GM23338 (cell line): ENCODE results near the gene ITCH.

Experiments
- CREB1 ChIP-seq: fragments of 250-450 bp; sonication (Bioruptor Pico); IDR thresholded peaks from 2 replicates; pipeline ENCODE4 v1.5.0; 2020; ENCODE audit warnings: low read depth, mild to moderate bottlenecking, moderate library complexity
- EZH2 ChIP-seq: fragments of 200-600 bp; sonication (generic); IDR thresholded peaks from one replicate; pipeline ENCODE4 v1.8.0; 2017; ENCODE audit warnings: antibody characterized with exemption, mild to moderate bottlenecking, low read depth; ENCODE audit not compliant: unreplicated experiment
- EZH2phosphoT487 ChIP-seq: fragments of 200-600 bp; sonication (generic); IDR thresholded peaks from one replicate; pipeline ENCODE4 v1.8.1; 2018; ENCODE audit warnings: antibody characterized with exemption; ENCODE audit not compliant: unreplicated experiment
- JUNB ChIP-seq: IDR thresholded peaks from one replicate; pipeline ENCODE4 v1.6.1; 2016; ENCODE audit warnings: antibody characterized with exemption; ENCODE audit not compliant: unreplicated experiment
- NANOG ChIP-seq: IDR thresholded peaks from 2 replicates; pipeline ENCODE4 v1.6.1; 2016; ENCODE audit warnings: antibody characterized with exemption, borderline replicate concordance
- POLR2AphosphoS5 ChIP-seq: IDR thresholded peaks from 2 replicates; pipeline ENCODE4 v1.6.1; 2016; ENCODE audit warnings: antibody characterized with exemption, low read depth
- ZNF114 ChIP-seq: fragments of 250-450 bp; sonication (Bioruptor Pico); IDR thresholded peaks from 2 replicates; pipeline ENCODE4 v1.5.0; 2020; ENCODE audit warnings: mild to moderate bottlenecking, moderate library complexity
- TF ChIP-seq, protein P1 (sequence below), 2 experiments: fragments of 200-600 bp in 1 of 2; sonication (generic) in 1 of 2; conservative IDR thresholded peaks; 2 replicates each; pipeline versions ENCODE4 v1.5.1 to v1.6.1; 2016 to 2017; ENCODE audit warnings: antibody characterized with exemption in 2 of 2, low read depth in 2 of 2, mild to moderate bottlenecking in 2 of 2, moderate library complexity in 1 of 2
- TF ChIP-seq, protein P2 (sequence below): IDR thresholded peaks from one replicate; pipeline ENCODE4 v1.6.1; 2018; ENCODE audit warnings: antibody characterized with exemption; ENCODE audit not compliant: unreplicated experiment
- TF ChIP-seq, protein P3 (sequence below): IDR thresholded peaks from 2 replicates; pipeline ENCODE4 v1.6.1; 2016; ENCODE audit warnings: antibody characterized with exemption

DNA sequence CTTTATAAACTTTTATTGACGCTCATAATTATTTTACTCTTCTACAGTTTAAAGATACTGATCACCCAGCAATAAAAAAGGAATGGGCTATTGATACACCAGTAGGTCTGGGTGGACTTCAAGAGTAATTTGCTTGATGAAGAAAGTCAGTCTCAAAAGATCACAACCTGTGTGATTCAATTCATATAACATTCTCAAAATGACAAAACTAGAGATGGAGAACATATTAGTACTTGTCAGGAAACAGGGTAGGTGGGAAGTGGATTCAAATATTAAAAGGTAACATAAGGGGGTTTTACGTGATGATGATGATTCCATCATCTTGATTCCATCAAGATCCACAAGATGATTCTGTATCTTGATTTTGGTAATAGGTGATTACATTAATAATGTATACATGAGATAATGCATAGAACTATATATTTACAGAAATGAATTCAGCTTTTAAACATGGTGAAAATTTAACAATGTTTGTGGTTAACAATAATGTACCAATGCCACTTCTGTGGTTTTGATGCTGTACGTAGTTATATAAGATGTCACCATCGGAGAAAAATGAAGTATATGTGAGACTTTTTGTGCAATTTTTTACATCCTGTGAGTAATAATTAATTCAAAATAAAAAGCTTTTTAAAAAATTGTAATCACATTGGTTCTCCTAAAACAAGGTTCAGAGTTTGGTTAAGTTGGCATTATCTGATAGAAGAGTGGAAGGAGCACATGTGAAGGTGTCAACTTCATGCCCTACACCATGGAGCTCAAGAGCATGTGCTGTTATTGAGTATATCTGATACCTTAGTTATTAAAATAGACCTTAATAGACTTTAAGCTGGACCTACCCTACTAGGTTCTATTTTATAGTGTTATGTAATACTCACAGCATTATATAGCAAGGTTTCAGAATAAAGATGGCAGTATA is 86.9 kb downstream of the ITCH start:
- TF ChIP-seq POLR2AphosphoS5 (no peak), EZH2 (no peak), CREB1 (CRISPR knock-in tag) (no peak), EZH2phosphoT487 (no peak), ZNF114 (CRISPR knock-in tag) (no peak), JUNB (no peak), NANOG (no peak)
- TF ChIP-seq, protein P1, sequence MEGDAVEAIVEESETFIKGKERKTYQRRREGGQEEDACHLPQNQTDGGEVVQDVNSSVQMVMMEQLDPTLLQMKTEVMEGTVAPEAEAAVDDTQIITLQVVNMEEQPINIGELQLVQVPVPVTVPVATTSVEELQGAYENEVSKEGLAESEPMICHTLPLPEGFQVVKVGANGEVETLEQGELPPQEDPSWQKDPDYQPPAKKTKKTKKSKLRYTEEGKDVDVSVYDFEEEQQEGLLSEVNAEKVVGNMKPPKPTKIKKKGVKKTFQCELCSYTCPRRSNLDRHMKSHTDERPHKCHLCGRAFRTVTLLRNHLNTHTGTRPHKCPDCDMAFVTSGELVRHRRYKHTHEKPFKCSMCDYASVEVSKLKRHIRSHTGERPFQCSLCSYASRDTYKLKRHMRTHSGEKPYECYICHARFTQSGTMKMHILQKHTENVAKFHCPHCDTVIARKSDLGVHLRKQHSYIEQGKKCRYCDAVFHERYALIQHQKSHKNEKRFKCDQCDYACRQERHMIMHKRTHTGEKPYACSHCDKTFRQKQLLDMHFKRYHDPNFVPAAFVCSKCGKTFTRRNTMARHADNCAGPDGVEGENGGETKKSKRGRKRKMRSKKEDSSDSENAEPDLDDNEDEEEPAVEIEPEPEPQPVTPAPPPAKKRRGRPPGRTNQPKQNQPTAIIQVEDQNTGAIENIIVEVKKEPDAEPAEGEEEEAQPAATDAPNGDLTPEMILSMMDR (conservative IDR thresholded peaks at IDR 0.05; ENCODE audit: low read depth in 2 of 2): no peak
- TF ChIP-seq, protein P2, sequence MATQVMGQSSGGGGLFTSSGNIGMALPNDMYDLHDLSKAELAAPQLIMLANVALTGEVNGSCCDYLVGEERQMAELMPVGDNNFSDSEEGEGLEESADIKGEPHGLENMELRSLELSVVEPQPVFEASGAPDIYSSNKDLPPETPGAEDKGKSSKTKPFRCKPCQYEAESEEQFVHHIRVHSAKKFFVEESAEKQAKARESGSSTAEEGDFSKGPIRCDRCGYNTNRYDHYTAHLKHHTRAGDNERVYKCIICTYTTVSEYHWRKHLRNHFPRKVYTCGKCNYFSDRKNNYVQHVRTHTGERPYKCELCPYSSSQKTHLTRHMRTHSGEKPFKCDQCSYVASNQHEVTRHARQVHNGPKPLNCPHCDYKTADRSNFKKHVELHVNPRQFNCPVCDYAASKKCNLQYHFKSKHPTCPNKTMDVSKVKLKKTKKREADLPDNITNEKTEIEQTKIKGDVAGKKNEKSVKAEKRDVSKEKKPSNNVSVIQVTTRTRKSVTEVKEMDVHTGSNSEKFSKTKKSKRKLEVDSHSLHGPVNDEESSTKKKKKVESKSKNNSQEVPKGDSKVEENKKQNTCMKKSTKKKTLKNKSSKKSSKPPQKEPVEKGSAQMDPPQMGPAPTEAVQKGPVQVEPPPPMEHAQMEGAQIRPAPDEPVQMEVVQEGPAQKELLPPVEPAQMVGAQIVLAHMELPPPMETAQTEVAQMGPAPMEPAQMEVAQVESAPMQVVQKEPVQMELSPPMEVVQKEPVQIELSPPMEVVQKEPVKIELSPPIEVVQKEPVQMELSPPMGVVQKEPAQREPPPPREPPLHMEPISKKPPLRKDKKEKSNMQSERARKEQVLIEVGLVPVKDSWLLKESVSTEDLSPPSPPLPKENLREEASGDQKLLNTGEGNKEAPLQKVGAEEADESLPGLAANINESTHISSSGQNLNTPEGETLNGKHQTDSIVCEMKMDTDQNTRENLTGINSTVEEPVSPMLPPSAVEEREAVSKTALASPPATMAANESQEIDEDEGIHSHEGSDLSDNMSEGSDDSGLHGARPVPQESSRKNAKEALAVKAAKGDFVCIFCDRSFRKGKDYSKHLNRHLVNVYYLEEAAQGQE: no peak
- TF ChIP-seq, protein P3, sequence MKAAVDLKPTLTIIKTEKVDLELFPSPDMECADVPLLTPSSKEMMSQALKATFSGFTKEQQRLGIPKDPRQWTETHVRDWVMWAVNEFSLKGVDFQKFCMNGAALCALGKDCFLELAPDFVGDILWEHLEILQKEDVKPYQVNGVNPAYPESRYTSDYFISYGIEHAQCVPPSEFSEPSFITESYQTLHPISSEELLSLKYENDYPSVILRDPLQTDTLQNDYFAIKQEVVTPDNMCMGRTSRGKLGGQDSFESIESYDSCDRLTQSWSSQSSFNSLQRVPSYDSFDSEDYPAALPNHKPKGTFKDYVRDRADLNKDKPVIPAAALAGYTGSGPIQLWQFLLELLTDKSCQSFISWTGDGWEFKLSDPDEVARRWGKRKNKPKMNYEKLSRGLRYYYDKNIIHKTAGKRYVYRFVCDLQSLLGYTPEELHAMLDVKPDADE: no peak
